SIG-M5 (cell line): ENCODE results near the gene BEST4.
"Not testable (repeated sequence)": the region's sequence is repeated elsewhere in the genome, so short reads cannot be mapped to it uniquely, and the experiment has no call there.

Source experiments
- DNase-seq: peaks from one replicate; lab custom pipeline; 2025; lab: John Stamatoyannopoulos, UW

BEST4 gene

GRCh38 chr1:44777547-44777946 is 10.4 kb downstream of the BEST4 start:
- DNase-seq, result no peak

DNA sequence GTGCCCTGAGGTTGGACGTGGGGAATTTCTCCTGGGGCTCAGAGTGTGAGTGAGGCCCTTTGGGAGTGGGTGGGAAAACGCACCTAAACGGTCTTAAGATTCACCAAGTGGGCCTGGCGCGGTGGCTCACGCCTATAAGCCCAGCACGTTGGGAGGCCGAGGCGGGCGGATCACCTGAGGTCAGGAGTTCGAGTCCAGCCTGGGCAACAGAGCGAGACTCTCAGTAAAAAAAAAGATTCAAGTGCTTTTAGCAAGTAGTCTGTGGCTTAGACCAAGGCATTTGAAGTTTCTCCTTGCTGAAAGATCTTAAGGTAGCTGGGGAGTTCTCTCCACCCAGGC is 11.3 kb downstream of the BEST4 start:
- DNase-seq, result no peak

DNA sequence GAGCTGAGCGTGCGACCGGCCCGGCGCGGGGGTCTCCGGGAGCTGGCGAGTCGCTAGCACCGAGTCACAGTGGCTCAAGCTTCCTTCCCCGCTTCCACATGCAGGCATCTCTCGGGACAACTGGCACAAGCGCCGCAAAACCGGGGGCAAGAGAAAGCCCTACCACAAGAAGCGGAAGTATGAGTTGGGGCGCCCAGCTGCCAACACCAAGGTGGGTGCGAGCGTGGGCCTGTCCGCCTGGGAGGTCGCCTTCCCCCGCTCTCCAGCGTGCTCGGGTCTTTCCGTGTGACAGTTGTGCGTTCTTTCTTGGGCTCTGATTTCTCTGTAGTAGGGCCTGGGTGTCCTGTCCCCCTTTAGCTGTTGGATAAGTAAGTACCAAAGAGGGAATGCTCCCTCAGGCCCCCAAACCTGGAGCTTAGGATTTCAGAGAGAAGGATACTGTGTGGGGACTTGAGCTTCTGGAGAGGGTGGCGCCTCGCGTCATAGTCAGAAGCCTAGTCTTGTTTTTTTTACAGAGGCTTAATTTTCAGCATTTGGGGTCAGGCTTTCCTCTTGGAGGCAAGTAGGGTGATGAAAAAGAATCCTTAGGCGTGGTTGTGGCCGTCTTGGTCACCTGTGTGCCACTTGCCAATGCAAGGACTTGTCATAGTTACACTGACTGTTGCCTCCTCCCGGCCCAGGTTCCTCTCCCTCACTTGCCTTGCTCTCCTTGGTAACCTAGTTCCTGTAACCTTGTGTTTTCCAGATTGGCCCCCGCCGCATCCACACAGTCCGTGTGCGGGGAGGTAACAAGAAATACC is 11.8 kb downstream of the BEST4 start:
- no peak for DNase-seq

DNA sequence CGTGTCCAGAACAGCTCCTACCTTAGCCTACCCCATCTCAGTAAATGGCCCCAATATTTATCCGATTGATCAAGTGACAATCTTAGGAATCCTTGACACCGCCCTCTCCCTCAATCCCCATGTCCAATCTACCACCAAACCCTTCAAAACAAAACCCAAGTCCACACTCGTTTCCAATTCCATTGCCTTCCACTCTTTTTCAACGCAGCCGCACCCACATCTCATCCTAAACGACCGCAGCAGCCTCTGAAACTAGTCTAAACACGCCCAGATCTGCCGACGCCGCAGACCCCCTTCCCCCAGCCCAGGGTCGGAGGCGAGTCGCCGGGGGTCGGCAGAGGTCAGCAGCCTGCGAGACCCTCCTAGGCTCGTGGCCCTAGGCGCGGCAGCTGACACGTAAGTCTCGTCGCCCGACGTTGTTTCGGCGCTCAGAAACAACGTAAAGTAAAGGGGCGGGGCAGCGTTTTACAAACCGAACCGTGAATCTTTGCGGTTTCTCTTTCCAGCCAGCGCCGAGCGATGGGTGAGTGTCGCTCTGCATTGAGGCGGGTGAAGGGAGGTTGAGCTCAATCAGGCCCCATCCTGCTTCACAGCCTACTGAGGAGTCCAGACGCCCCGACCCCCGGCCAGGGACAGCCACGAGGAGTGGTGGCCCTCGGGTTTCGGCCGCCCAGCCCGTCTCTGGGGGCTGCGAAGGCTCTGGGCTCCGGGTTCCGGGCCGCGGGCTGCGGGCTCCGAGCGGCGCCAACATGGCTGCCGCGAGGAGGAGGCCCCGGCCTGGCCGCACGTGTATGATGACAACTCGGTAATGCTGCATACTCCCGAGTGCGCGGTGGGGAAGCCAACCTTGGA is 12.7 kb downstream of the BEST4 start, which contains the start of gene RPS8:
RPS8 (plus strand) TSS at position 463 of the 852 bp plus-strand sequence; CDS start at position 520, 57 bp downstream.
- no peak for DNase-seq

- not testable (repeated sequence) for DNase-seq
These were observed 21.5 kb downstream of the BEST4 start for GRCh38 chr1:44766421-44766820.

DNA sequence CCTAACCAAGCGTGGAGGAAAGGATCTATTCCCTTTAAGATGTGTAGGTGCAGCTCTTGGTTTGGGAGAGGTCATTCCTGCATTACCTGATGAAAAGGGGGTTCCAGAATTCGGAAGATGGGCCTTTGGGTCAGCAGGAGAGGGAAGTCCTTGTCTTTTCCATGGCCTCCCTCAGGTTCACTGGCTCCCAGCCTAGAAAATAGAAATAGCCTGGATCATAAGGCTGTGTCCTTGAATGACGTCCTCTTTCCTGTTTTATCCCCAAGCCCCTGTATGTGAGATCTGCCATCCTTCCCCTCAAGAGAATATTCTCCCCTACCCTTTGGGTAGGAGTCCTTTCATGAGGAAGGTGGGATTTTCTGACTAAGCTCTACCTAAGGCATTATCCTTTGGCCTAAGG is 27.1 kb downstream of the BEST4 start:
- no peak for DNase-seq

DNA sequence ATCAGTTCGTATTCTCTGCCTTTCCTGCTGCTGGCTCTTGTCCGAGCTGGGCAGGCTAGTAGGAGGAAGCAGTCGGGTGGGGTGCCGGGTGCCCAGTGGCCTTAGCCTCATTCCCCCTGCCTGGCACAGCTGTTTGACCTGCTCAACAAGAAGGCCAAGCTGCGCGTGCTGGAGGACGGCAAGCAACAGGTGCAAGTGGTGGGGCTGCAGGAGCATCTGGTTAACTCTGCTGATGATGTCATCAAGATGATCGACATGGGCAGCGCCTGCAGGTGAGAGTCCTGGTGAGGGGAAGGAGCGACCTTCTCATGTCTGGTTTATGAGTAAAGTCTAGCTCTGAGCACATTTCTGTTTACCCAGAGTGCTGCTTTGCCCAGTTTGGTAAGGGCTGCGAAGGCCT is 28.9 kb downstream of the BEST4 start:
- no peak for DNase-seq

GRCh38 chr1:44757420-44757819 is 30.6 kb downstream of the BEST4 start:
- DNase-seq, result no peak

DNA sequence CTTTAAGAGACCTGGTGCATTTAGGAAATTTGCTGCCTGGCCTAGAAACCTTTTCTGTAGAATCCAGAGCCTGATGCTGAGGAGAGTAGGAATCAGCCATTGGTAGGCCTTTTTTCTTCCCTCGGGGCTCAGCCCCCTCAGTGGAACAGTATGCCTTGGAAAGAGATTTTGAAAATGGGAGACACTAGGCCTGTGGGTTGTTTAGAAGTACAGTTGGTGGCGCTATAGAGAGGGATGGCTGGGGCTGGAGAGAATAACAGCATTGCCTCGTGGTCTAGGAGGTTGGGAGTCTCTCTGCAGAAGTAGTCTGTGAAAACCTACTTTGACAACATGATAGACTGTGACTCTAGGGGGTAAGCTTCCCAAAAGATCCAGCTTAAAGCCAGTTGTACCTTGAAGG is 40.1 kb downstream of the BEST4 start:
- DNase-seq, result no peak

- DNase-seq, result no peak
These were observed 44.8 kb downstream of the BEST4 start for GRCh38 chr1:44743211-44743610.

DNA sequence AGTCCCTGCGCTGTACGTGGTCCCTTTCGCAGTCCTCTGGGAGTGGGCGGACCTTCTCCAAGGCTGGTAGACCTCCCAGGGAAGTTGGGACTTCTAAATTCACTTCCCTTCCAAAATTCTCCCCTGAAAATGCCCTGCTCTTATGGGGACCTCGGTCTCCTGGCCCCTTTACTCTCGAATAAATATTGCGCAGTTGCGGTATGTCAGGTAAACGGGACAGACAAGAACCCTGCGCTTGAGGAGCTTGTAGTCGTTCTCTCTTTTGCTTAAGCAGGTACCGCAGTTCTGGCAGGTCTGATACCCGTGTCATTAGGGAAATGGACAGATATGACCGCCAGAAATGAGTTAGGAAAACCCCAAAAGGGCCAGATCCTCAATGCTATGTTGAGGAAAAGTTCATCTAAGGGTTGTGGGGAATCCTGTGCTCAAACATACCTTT is 47.8 kb downstream of the BEST4 start:
- no peak for DNase-seq

DNA sequence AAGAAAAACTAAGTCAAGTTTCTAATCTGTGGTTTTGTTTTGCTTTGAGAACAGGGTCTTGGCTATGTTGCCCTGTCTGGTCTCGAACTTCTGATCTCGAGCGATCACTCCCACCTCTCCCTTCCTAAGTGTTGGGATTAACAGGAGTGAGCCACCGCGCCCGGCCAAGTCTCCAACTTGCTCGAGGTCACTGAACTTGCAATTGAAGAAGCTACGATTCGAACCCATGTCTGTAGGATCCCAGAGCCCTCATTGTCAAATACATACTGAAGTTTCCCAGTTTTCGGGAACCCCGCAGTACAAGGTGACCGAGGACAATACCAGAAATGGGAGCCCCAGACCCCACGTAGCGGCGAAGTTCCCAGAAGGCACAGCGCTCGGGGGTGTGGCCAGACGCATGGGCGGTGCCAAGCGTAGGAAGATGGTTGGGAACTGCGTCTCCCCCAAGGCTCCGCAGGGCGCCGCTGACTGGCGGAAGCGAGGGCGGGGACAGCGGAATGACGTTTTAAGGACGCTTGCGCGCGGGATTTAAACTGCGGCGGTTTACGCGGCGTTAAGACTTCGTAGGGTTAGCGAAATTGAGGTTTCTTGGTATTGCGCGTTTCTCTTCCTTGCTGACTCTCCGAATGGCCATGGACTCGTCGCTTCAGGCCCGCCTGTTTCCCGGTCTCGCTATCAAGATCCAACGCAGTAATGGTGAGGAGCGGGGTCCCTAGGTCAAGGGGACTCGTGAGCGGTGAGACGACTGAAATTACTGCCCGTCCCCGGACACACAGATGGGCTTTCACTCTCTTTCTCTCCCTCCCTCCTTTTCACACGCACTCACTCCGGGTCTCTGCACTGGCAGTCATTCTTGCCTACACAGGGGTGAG is 48.4 kb downstream of the BEST4 start, which contains the start of gene KIF2C:
KIF2C (plus strand) TSS at position 531 of the 872 bp plus-strand sequence; CDS start at position 627, 96 bp downstream.
- DNase-seq, result peak; percentile 82

DNA sequence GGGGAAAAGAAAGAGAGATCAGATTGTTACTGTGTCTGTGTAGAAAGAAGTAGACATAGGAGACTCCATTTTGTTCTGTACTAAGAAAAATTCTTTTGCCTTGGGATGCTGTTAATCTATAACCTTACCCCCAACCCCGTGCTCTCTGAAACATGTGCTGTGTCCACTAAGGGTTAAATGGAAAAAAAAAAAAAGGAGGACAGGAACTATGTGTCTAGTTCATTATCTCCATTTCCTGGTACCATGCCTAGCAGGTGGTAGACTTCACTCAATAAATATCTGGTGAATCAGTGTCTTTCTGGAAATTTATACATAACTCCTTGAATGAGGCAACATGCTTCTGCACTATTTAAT is 49.0 kb downstream of the BEST4 start:
- not testable (repeated sequence) for DNase-seq

GRCh38 chr1:44735992-44736391 is 52.0 kb downstream of the BEST4 start:
- DNase-seq, result no peak

DNA sequence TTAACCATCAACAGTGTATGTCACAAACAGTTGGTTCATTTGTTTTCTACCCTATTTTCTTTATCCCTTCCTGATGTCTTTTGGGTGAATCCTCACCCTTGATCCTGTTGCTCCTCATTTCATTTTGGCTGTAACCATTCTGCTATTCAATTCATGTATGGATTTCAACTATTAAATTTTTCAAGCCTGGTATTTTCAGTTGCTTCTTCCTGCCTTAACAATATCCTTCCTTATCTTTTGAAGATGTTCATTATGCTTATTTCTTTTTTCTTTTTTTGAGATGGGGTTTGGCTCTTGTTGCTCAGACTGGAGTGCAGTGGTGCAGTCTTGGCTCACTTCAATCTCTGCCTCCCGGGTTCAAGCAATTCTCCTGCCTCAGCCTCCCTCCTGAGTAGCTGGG is 54.2 kb downstream of the BEST4 start:
- no peak for DNase-seq
